Coronary artery (tissue), 2 donors: ENCODE measurements around the gene TIGAR.

ENCODE experiments used
- DNase-seq: peaks from one replicate; pipeline ENCODE4 v3.0.0-alpha.2; 2017; ENCODE audit warnings: low spot score
- H3K27ac ChIP-seq, 2 donors: fragments of 200-600 bp; sonication (generic); one replicate each; pipeline ENCODE4 v1.5.1; 2016 to 2019
- H3K4me3 ChIP-seq: fragments of 200-600 bp; sonication (generic); 2 replicates; pipeline ENCODE4 v1.5.1; 2016; ENCODE audit warnings: mild to moderate bottlenecking, moderate library complexity
- TF ChIP-seq, protein P1 (sequence below): fragments of 200-600 bp; sonication (generic); IDR thresholded peaks from one replicate; pipeline ENCODE4 v1.5.1; 2019; ENCODE audit warnings: antibody characterized with exemption

Gene TIGAR

DNA sequence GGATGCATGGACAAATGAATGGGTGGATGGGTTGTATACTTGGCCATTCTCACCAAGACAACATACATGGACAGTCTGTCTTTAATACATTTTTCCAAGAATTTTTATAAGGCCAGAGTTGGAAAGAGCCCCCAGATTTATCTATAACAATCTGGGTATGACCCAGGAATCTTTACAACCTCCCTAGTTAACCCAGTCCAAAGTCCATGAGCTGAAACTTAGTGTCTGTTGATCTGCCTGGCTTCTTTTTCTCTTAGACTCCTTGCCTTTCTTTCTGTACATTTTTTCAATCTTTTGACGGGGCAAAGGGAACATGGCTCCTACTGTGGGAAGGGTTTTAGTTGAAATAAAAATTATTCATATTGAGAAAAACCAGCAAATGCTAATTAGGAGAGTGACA lies 57.8 kb downstream of the TIGAR start:
- no peak for DNase-seq
- Histone ChIP-seq H3K27ac (no peak overlapping the region), H3K4me3 (no peak overlapping the region)

DNA sequence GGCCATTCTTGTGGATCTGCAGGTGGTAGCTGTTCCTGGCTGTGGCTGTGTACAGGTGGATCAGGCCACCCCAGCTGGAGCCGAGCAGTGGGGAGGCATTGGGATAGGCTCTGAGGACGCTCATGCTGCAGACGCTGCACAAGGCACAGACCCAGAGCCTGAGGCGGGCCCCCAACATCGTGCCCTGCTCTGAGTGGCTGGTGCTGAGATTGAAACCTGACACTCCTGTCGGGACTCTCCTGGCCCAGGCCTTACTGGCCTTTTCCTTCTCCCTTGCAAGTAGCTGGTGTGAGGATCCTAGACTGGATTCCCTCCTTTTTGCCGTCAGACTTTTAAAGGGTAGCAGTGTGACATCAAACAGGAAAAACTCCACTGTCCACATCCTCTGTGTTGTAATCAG lies 58.4 kb downstream of the TIGAR start, which contains the start of gene FGF23:
TSS of gene FGF23 (minus strand) at position 308 of the 400 bp plus-strand sequence. CDS start at position 178, 130 bp downstream.
- Histone ChIP-seq H3K4me3 (no peak within 1 kb of the TSS), H3K27ac (no peak within 1 kb of the TSS)
- DNase-seq = no peak
- TF ChIP-seq, protein P1, sequence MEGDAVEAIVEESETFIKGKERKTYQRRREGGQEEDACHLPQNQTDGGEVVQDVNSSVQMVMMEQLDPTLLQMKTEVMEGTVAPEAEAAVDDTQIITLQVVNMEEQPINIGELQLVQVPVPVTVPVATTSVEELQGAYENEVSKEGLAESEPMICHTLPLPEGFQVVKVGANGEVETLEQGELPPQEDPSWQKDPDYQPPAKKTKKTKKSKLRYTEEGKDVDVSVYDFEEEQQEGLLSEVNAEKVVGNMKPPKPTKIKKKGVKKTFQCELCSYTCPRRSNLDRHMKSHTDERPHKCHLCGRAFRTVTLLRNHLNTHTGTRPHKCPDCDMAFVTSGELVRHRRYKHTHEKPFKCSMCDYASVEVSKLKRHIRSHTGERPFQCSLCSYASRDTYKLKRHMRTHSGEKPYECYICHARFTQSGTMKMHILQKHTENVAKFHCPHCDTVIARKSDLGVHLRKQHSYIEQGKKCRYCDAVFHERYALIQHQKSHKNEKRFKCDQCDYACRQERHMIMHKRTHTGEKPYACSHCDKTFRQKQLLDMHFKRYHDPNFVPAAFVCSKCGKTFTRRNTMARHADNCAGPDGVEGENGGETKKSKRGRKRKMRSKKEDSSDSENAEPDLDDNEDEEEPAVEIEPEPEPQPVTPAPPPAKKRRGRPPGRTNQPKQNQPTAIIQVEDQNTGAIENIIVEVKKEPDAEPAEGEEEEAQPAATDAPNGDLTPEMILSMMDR = no peak

More for the DNA sequence above, 57.8 kb downstream of the TIGAR start:
- TF ChIP-seq, protein P1 = no peak

DNA sequence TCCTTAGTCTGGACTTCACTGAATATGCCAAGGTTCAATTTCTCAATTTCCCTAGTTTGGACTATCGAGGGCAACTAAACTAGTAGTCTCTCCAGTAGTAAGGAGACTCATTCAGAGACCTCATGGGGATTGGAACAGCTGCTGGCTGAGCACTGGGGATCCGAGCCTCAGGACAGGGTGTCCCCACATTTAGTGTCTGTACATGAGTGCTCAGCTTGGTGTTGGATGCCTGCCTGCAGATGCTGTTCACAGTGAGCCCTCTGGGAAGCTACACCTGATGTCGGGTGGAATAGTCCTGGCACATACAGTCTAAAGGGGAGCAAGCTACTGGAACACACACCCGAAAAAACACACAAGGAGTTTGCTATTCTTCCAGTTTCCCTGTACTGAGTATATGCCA lies 59.3 kb downstream of the TIGAR start:
- TF ChIP-seq, protein P1 = no peak
- H3K4me3 ChIP-seq = no peak overlapping the region
- no peak overlapping the region for H3K27ac ChIP-seq
- DNase-seq = no peak

DNA sequence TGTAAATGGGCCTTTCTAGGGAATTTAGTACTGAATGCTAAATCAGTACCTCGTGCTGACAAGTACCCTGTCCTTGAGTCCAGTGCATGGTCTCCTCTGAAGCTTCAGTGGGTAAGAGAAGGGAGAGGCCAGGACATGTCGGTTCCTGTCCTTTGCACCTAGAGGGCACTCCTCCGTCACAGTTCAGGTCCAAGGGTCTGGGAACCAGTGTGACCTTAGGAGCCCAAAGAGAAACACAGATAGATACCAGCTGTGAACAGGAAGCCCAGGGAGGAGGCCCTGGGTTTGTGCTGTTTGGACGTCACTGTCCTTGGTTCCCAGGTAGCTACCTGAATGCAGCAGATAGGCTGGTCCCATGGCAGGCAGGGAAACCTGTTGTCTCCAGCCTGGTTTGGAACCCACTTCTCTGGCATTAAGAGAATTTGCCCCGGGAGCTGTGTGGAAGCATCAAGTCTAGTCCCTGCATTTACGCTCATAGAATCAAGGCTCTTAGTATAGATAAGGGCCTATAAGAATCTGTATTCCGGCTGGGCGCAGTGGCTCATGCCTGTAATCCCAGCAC lies 62.4 kb downstream of the TIGAR start:
- H3K4me3 ChIP-seq = no peak overlapping the region
- TF ChIP-seq, protein P1 = no peak
- no peak overlapping the region for H3K27ac ChIP-seq
- DNase-seq = no peak

DNA sequence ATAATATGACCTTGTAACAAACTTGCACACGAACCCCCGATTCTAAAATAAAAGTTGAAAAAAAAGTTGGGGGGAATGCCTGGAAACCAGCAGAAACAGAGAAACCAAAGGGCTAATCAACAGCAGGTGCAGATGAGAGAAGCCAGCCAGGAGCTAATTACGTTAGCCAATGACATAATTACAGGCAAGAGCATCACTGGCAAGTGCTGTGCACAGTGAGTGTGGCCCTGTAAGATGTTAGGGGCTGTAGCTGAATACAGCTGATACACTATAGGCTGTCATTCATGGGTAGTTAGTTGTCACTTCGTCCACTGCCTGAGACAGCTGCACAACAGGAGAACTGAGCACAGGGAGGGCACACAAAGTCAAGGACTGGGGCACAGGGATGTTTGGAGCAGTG lies 65.8 kb downstream of the TIGAR start:
- no peak for DNase-seq
- Histone ChIP-seq H3K4me3 (no peak overlapping the region), H3K27ac (no peak overlapping the region)
- TF ChIP-seq, protein P1 = no peak

DNA sequence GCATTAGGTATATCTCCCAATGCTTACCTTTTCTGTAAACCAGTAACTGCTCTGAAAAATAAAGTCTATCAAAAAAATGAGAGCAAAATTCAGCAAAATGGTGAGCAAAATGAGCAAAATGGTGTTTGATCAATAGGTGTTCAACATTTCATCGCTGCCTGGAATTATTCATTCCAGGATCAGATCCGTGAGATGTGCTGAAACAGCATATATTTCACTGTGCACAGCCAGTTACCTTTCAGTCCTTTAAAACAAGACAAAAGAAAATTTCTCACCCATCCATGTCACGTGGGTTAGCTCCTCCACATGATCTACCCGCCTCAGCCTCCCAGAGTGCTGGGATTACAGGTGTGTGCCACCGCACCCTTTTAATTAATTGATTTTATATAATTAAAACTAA lies 66.6 kb downstream of the TIGAR start:
- H3K4me3 ChIP-seq = no peak overlapping the region
- DNase-seq = no peak
- no peak overlapping the region for H3K27ac ChIP-seq
- TF ChIP-seq, protein P1 = no peak

DNA sequence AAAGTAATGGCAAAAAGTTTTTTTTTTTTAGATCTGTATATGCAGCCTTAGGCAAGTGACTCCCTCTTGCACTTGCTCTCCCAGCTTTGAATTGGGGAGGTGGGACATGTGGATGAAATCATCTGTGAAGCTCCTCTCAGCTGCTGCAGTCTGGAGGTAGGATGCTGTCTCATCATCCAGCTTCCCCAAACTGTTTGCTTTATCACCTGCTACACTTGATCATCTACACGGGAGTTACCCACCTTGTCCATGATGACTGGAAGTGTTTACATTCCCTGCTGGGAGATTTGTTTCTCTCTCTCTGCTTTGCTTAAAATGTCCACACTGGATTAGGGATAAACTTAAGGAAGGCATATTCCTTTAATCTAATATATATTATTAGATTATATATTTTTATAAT lies 67.0 kb downstream of the TIGAR start:
- TF ChIP-seq, protein P1 = no peak
- no peak overlapping the region for H3K27ac ChIP-seq
- no peak for DNase-seq

More for the DNA sequence above, 67.0 kb downstream of the TIGAR start:
- no peak overlapping the region for H3K4me3 ChIP-seq
